Left forelimb (tissue), 1 donor: ENCODE measurements around the gene HACD1.

Experiments
- DNase-seq: peaks from one replicate; pipeline ENCODE4 v3.0.0-alpha.2; 2018; ENCODE audit warnings: low spot score

Gene HACD1

DNA sequence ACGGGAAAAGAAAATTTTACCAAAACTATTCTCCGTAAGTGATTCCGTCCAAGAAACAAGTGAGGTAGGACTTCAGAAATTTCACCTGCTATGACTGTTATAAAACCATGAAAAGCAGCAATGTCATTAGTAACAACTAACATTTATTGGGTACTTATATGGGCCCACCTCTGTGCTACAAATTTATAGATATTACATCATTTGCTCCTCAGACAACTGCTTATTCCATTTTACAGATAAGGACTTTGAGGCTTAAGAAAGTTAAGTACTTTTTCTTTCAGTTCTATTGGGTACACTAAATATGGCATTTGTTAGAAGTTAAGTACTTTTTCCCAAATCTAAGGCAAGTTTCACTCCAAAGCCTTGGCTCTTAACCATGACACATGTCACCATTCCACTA, 36.3 kb downstream of the HACD1 start:
- no peak for DNase-seq

DNA sequence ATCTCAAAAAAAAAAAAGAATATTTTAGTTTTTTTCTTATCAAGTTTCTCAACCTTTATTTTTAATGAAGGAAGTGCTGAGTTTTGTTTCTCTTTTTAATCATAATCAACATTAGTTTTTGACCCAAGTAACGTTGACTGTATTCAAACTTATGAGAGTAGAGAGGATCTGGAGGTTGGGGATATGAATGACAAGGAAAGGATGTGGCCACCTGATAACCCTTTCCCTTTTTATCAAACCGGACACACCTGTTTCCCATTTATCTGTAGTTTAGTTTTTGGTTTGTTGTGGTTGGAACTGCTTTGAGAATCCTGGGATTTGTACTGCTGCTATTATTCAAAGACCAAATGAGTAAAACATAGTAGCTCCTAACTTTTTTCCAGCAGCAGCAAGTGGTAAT, 38.6 kb downstream of the HACD1 start:
- no peak for DNase-seq

DNA sequence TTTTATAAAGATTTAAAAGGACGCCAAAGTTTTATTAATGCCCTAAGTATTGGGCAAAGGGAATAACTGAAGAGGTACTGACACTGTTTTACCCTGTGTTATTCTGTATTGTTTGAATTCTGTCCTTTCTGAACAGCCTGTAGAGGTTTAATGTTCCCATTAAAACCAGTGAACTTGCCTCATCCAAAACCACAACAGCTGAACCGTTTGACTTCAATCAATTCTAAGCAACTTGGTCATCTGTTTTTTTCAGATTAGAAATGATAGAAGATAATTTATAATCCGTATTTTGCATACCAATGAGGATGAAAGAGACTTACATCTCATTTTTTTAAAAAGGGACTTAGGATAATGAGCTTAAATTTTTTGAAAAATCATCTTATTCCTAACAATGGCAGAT, 40.4 kb downstream of the HACD1 start:
- DNase-seq, result no peak

DNA sequence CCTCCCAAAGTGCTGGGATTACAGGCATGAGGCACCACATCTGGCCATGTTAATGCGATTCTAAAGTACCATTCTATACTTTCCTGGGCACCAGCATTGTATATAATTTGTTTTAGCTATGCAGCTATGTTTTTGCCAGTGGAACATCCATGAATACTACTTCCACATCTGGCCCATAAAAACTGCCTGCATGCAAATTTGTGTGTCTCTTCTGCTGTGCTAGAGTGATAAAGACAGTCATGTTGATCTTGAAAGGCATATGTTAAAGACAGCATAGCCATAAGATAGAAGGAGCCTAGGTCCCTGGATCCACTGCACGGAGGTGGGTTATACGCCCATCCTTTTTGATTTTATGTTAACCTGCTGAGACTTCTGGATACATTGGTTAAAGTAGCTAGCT, 52.3 kb downstream of the HACD1 start:
- no peak for DNase-seq

DNA sequence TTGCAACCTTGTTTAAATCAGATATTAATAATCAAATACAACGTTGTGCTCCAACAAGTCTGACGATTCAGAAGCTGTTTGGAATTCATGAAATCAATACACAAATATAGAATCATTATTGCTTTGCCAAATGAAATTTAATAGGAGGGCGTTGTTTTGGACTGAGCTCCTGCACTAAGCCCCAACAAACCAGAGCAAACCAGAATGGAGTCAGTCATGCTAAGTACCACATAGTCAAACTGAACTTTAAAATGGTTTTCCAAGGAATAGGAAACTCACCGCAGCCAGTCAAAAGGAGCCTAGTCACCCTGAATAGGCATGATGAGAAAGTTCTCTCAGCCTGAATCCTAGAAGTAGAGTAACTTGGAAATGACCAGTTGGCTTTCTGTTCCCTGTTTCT, 53.7 kb downstream of the HACD1 start:
- DNase-seq, result no peak

DNA sequence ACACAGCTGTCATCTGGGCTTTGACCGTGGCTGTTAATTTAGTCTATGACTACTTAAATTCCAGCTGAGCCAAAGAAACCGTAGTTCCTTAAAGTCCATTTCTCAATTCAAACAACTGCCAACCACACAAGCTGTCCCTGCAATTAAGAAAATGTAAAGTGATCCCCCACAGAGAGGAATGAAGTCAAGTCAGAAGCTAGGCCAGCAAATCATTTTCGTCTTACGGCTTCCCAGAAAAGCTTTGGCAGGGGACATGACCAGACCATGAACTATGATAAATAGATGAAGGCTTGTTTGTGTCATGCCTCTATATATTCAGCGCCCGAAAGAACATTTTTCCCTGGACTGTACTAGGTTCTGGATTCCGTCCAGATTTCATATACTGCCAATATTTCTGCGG, 54.6 kb downstream of the HACD1 start:
- no peak for DNase-seq

DNA sequence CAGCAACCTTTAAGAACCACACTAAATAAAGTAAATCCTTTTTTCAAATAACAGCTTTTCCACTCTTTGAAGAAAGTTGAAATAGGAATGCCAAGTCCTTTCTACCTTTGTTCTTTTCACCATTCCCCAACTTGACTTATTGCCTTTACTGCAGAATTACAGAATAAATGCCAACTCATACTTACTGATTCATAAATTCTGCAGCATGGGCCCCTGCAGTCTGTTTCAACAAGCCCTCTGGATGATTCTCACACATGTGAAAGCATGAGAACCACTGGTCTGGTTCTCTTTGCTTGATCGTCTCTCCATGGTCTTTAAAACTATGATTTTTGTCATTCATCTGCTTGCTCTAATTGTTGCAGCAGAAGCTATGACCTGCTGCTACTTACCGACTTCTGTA, 56.1 kb downstream of the HACD1 start:
- DNase-seq, result no peak

DNA sequence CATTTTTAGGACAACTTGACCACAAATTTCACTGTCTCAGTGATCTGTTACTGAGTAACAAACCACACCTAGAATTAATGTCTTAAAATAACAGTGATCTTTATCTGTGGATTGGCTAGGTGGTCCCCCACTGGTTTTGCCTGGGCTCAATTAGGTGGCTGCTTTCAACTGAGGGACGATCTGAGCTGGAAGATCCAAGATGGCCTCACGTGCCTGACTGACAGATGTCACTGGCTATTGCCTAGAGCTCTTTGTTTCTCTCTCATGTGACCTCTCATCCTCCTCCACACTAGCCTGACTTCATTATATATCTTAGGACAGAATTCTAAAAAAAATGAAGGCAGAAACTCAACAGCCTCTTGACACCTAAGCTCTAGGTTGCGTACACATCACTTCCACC, 59.7 kb downstream of the HACD1 start:
- no peak for DNase-seq

DNA sequence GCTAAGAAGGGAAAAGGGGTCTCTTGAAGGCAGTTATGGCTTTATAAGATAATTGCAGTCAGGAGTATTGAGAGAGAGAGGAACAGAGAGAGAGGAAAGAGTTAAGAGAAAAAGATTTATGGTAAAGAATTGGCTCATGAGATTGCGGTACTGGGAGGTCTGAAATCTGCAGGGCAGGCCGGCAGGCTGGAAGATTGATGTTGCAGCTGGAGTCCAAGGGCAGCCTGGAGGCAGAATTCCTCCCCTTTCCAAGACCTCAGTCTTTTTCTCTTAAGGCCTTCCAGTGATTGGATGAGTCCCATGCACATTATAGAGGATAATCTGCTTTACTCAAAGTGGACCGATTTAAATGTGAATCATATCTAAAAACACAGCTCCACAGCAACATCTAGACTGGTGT, 68.4 kb downstream of the HACD1 start:
- no peak for DNase-seq

DNA sequence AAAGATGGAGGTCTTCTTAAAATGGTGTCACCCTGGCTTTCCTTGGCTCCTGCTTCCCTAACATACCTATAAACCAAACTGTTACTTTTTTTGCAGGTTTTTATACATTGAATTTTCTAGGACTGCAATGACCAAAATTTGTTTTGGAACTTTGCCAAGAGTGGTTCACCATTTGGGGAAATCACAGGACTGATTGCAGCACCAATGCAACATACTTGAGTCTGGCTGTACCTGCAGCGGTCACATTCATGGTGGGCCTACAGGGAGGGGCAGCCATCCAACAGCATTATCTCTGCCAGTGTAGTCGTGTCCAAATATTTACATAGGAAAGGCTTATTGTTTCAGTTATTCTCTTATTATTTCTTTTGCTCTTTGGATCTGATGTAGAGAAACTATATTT, 69.0 kb downstream of the HACD1 start:
- no peak for DNase-seq

DNA sequence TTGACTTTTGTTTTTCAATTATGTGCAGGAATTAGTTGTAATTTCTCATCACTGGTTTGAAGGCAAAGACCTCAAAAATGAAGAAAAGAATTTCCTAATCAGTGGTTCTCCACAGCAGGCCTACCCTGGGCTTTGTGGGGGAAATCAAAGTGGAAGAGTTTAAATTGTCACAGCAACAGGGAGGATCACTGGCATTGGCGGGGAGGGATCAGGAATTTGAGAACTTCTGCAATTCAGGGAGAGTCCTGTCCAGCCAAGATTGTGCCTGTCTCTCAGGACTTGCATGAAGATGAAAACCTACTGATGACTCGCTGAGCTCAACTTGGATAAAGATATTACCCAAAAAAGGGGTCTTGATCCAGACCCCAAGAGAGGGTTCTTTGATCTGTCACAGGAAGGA, 70.1 kb downstream of the HACD1 start:
- no peak for DNase-seq

DNA sequence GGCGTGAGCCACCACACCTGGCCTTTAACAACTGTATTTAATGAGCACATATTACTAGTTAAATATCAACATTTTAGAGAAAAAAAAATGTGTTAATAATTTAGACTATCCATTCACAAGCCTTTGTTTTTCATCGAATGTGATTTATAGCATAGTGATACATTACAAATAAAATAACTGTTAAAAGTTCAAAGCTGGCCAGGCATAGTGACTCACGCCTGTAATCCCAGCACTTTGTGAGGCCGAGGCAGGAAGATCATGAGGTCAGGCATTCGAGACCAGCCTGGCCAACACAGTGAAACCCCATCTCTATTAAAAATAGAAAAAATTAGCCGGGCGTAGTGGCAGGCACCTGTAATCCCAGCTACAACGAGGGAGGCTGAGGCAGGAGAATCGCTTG, 72.7 kb downstream of the HACD1 start:
- DNase-seq, result no peak
